ENCODE results near the gene RGCC.
"Not testable (repeated sequence)": the region's sequence is repeated elsewhere in the genome, so short reads cannot be mapped to it uniquely, and the experiment has no call there.

Gene RGCC

GRCh38 chr13:41502031-41502430 is 44.7 kb downstream of the RGCC start:
- TF ChIP-seq EZH2 (optimal IDR thresholded peaks at IDR 0.05; ENCODE audit: low read depth, low read length) (no peak), EZH2phosphoT487 (IDR thresholded peaks at IDR 0.05; ENCODE audit: low read length) (no peak), CTCF (IDR thresholded peaks at IDR 0.05; ENCODE audit: low read length) (no peak)
- no peaks in the 10 kb centered on the region for H3K27me3 ChIP-seq (replicated peaks; ENCODE audit: insufficient read depth, low read length)
- peak overlapping the region; percentile 69 for H3K9ac ChIP-seq (ENCODE audit: low read length)
- peaks cover 52% of the 10 kb centered on the region for H3K4me1 ChIP-seq (ENCODE audit: low read length)
- no peaks in the 10 kb centered on the region for H3K9me3 ChIP-seq (replicated peaks; ENCODE audit: insufficient read depth, low read length)
- no peaks in the 10 kb centered on the region for H3K79me2 ChIP-seq (ENCODE audit: low read length)
- H3K27ac ChIP-seq (ENCODE audit: low read length) = peak overlapping the region; percentile 100
- H2AFZ ChIP-seq (ENCODE audit: low read length) = peak overlapping the region; percentile 27; the same call in 1 of the 2 replicates
- no peaks in the 10 kb centered on the region for H3K36me3 ChIP-seq (replicated peaks; ENCODE audit: insufficient read depth, low read length)
- peak; percentile 37 for DNase-seq
- H3K4me2 ChIP-seq (ENCODE audit: low read depth, low read length) = peak overlapping the region; percentile 65
- peaks cover 21% of the 10 kb centered on the region for H3F3A ChIP-seq (ENCODE audit: insufficient read depth, low read length)
- no peaks in the 10 kb centered on the region for H4K20me1 ChIP-seq (ENCODE audit: insufficient read depth, low read length)
- no peak overlapping the region for H3K4me3 ChIP-seq (ENCODE audit: low read length)
- H3K9me2 ChIP-seq (replicated peaks; ENCODE audit: insufficient read depth, low read length) = no peaks in the 10 kb centered on the region

GRCh38 chr13:41502673-41503072 is 45.3 kb downstream of the RGCC start:
- H3K9me3 ChIP-seq (replicated peaks; ENCODE audit: insufficient read depth, low read length) = no peaks in the 10 kb centered on the region
- H3K27me3 ChIP-seq (replicated peaks; ENCODE audit: insufficient read depth, low read length) = no peaks in the 10 kb centered on the region
- no peak overlapping the region for H3K4me3 ChIP-seq (ENCODE audit: low read length)
- peaks cover 46% of the 10 kb centered on the region for H3K4me1 ChIP-seq (ENCODE audit: low read length)
- DNase-seq = peak; percentile 92
- peak overlapping the region; percentile 27; the same call in 1 of the 2 replicates for H2AFZ ChIP-seq (ENCODE audit: low read length)
- no peaks in the 10 kb centered on the region for H4K20me1 ChIP-seq (ENCODE audit: insufficient read depth, low read length)
- no peak for TF ChIP-seq CTCF (IDR thresholded peaks at IDR 0.05; ENCODE audit: low read length)
- TF ChIP-seq EZH2phosphoT487 (IDR thresholded peaks at IDR 0.05; ENCODE audit: low read length) = no peak
- no peak for TF ChIP-seq EZH2 (optimal IDR thresholded peaks at IDR 0.05; ENCODE audit: low read depth, low read length)
- H3K9me2 ChIP-seq (replicated peaks; ENCODE audit: insufficient read depth, low read length) = no peaks in the 10 kb centered on the region
- H3K27ac ChIP-seq (ENCODE audit: low read length) = peak overlapping the region; percentile 100
- peaks cover 21% of the 10 kb centered on the region for H3F3A ChIP-seq (ENCODE audit: insufficient read depth, low read length)
- H3K9ac ChIP-seq (ENCODE audit: low read length) = peak overlapping the region; percentile 69
- H3K36me3 ChIP-seq (replicated peaks; ENCODE audit: insufficient read depth, low read length) = no peaks in the 10 kb centered on the region
- peak overlapping the region; percentile 69 for H3K4me2 ChIP-seq (ENCODE audit: low read depth, low read length)
- H3K79me2 ChIP-seq (ENCODE audit: low read length) = no peaks in the 10 kb centered on the region

- Histone ChIP-seq H3K9ac (ENCODE audit: low read length) (peak overlapping the region; percentile 23; the same call in 1 of the 2 replicates), H3K27ac (ENCODE audit: low read length) (peak overlapping the region; percentile 100; the same call in 1 of the 2 replicates), H3K9me2 (replicated peaks; ENCODE audit: insufficient read depth, low read length) (no peaks in the 10 kb centered on the region), H3K27me3 (replicated peaks; ENCODE audit: insufficient read depth, low read length) (no peaks in the 10 kb centered on the region), H3K4me2 (ENCODE audit: low read depth, low read length) (peak overlapping the region; percentile 69), H3K4me3 (ENCODE audit: low read length) (no peak overlapping the region), H4K20me1 (ENCODE audit: insufficient read depth, low read length) (no peaks in the 10 kb centered on the region), H3K9me3 (replicated peaks; ENCODE audit: insufficient read depth, low read length) (no peaks in the 10 kb centered on the region), H3K79me2 (ENCODE audit: low read length) (no peaks in the 10 kb centered on the region), H3F3A (ENCODE audit: insufficient read depth, low read length) (peaks cover 21% of the 10 kb centered on the region), H2AFZ (ENCODE audit: low read length) (no peak overlapping the region), H3K4me1 (ENCODE audit: low read length) (peaks cover 42% of the 10 kb centered on the region), H3K36me3 (replicated peaks; ENCODE audit: insufficient read depth, low read length) (no peaks in the 10 kb centered on the region)
- TF ChIP-seq EZH2 (optimal IDR thresholded peaks at IDR 0.05; ENCODE audit: low read depth, low read length) (no peak), CTCF (IDR thresholded peaks at IDR 0.05; ENCODE audit: low read length) (no peak), EZH2phosphoT487 (IDR thresholded peaks at IDR 0.05; ENCODE audit: low read length) (no peak)
- DNase-seq = no peak
Measured at GRCh38 chr13:41503356-41503755, 46.0 kb downstream of the RGCC start.

GRCh38 chr13:41504657-41505056 is 47.3 kb downstream of the RGCC start:
- not testable (repeated sequence) for H3K4me3 ChIP-seq (ENCODE audit: low read length); H3K4me2 ChIP-seq (ENCODE audit: low read depth, low read length); H3K9me3 ChIP-seq (replicated peaks; ENCODE audit: insufficient read depth, low read length); H3K9me2 ChIP-seq (replicated peaks; ENCODE audit: insufficient read depth, low read length); H3K9ac ChIP-seq (ENCODE audit: low read length); H4K20me1 ChIP-seq (ENCODE audit: insufficient read depth, low read length); H3K79me2 ChIP-seq (ENCODE audit: low read length); H3K36me3 ChIP-seq (replicated peaks; ENCODE audit: insufficient read depth, low read length); H2AFZ ChIP-seq (ENCODE audit: low read length); H3K27ac ChIP-seq (ENCODE audit: low read length); H3K27me3 ChIP-seq (replicated peaks; ENCODE audit: insufficient read depth, low read length); DNase-seq
- Histone ChIP-seq H3F3A (ENCODE audit: insufficient read depth, low read length) (peaks cover 21% of the 10 kb centered on the region), H3K4me1 (ENCODE audit: low read length) (peaks cover 37% of the 10 kb centered on the region)

Data from MM.1S (cell line).